ENCODE data around the gene NPBWR2.

The NPBWR2 gene, protein sequence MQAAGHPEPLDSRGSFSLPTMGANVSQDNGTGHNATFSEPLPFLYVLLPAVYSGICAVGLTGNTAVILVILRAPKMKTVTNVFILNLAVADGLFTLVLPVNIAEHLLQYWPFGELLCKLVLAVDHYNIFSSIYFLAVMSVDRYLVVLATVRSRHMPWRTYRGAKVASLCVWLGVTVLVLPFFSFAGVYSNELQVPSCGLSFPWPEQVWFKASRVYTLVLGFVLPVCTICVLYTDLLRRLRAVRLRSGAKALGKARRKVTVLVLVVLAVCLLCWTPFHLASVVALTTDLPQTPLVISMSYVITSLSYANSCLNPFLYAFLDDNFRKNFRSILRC

DNA sequence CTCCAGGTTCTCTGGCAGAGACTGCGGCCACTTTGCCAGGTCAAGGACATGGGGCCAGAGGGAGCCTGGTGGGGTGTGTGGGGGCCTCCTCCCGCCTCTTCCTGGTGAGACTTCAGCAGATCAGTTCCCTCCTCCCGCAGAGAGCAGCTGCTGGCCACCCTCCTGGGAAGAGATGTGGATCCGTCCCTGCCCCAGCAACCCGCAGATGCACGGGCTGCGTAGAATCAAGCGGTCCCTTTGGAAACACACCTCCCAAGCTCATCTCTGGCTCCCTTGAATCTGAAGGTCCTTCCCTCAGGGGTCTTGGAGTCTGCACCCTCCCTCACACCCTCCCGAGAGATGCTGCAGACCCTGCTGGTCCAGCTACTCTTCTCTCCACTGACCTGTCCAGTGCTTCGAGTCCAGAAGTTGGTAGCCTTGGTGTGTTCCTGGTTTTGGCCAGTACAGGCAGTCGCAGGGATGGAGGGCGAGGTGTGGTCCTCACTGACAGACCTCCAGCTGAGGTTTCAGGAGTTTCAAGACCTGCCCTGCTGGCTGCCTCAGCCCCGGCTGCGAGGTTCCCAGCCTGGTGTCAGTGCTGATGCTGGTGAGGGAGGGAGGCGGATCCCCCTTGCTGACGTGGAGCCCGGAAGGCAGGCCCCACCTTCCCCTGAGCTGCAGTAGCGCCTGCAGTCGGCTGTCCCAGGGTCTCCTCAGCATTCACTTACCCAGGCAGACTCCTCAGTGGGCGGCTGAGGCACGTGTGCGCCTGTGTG is at the start of gene NPBWR2:
Gene NPBWR2, minus strand, starts transcription at position 585 of the 755 bp plus-strand sequence. CDS start 734 bp downstream, outside the sequence.
- in situ Hi-C loops (cut with MboI; ENCODE audit: low sequenced_read_pairs), result no loop called here

GRCh38 chr20:64156136-64156885 is 48.9 kb upstream of the NPBWR2 start:
- in situ Hi-C loops (cut with MboI; ENCODE audit: low sequenced_read_pairs), result no loop called here

GRCh38 chr20:64155258-64156135 is 48.1 kb upstream of the NPBWR2 start:
- in situ Hi-C loops (cut with MboI; ENCODE audit: low sequenced_read_pairs), result no loop called here

GRCh38 chr20:64154590-64155257 is 47.4 kb upstream of the NPBWR2 start:
- in situ Hi-C loops (cut with MboI; ENCODE audit: low sequenced_read_pairs), result no loop called here

DNA sequence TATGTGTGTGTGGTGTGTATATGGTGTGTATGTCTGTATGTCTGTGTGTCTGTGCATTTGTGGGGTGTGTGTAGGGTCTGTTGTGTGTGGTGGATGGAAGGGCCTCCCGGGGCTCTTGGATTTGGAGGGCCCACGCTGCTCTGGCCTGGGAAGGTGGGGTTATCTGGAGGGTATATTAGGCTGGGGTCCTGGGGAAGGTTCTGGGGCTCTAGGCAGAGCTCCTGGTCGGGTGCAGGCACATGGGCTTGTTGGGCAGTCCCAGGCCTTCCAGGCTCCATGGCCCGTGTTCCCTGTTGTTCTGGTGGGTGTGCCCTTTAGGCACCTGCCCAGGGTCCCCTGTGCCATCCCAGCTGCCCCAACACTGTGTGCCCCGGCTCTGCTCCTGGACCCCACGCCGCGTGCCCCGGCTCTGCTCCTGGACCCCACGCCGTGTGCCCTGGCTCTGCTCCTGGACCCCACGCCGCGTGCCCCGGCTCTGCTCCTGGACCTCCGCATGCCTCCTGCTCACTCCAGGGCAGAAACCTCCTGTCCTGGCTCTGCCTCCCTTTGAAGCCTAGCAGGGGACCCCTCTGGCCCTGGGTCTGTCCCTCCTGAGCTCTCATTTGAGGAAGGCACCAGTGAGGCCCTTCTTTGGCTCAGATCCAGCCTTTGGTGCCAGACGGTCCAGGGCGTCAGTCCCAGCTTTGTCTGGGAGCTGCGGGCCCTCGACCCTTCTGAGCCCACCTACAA is 46.7 kb upstream of the NPBWR2 start:
- in situ Hi-C loops (cut with MboI; ENCODE audit: low sequenced_read_pairs), result no loop called here

GRCh38 chr20:64153410-64153809 is 46.0 kb upstream of the NPBWR2 start:
- in situ Hi-C loops (cut with MboI; ENCODE audit: low sequenced_read_pairs), result no loop called here

DNA sequence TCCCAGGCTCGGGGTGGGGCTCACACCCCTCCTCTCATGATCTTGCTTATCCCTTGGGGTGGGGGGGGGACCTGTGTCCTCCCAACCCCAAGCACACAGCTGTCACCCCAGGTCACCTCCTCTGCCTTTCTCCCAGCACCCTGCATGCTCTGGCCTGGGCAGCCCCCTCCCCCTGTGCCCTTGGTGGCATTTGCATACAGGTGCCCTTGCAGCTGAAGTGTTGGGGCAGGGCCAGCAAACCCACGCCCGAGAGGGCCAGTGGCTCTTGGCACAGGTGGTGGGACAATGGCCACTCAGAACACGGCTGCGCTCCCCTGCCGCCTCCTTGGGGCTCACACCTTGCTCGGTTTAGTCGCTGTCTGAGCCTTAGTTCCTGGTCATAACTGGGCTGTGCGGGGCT is 45.5 kb upstream of the NPBWR2 start:
- in situ Hi-C loops (cut with MboI; ENCODE audit: low sequenced_read_pairs), result no loop called here

DNA sequence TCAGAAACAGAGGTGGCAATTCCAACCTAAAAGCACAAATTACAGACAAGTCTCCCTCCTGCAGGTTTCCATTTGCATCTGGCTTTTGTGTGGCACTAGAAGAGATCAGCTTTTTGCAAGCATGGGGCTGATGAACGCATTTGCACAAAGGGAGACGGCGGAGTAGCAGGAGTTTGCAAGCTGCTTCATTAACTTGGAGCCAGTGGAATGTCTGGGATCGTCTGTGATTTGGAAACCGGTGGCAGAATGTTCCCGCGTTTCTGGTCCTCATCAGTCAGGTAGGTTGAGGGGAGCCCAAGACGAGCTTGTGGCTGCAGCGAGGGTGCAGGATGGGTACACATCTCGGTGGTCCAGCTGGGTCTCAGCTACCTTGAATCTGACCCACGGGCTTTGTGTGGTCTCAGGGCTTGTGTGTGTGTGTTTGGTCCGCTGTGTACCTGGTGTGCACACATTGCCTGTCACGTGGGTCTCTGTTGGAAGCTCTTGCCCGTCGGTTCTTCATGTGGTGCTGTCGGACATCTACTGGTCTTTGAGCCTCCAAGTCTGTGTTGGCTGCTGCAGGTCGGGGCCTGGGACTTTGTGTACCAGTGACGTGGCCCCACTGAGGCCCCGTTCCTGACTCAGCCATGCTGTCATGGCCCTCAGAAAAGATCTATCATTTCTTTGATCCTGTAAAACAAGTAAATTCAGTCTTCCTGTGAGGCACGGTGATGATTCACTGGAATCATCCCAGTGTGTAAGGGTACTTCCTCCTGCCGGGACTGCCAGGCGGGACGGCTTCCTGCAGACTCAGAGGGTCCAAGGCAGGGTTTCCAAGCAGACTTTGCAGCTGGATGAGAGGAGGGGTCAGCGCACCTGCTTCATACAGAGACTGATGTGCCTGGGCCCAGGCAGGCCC is 44.5 kb upstream of the NPBWR2 start:
- in situ Hi-C loops (cut with MboI; ENCODE audit: low sequenced_read_pairs), result no loop called here

DNA sequence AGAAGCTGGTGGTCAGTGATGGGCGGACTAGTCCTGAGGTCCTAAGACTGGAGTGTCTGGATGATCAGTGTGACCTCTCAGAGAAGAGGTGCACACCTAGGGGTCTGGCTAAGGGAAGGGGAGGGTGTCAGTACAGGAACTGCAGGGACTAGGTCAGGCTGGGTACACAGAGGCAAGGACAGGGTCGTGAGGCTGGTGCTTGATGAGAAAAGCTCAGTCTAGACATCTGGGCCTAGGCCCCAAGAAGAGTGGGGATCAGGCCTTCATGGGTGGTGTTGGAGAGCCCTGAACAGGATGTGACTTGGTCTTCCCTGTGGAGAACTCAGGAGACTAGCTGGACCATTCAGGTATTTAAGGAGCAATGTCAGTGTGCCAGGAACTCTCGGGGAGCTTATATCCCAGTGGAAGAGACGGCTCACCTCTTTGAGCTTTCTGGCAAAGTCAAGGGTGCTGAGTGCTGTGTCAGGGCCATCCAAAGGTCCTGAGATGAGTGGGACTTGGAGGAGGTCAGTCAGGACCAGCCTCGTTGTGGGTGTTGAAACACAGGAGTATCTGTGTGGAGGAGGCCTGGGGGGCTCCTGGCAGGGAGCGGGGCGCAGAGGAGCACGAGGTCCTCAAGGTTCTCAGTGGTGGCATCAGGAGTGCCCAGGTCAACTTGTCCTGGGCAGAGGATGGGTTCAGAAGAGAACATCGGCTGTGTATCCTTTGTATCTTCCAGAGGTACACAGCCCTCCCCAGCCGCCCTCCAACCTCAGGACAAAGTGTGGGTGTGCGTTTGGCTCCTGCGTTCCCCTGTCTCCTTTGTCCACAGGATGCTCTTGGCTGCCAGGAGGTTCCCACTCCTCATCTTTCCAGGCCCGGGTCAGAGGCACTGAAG is 43.6 kb upstream of the NPBWR2 start:
- in situ Hi-C loops (cut with MboI; ENCODE audit: low sequenced_read_pairs), result no loop called here

DNA sequence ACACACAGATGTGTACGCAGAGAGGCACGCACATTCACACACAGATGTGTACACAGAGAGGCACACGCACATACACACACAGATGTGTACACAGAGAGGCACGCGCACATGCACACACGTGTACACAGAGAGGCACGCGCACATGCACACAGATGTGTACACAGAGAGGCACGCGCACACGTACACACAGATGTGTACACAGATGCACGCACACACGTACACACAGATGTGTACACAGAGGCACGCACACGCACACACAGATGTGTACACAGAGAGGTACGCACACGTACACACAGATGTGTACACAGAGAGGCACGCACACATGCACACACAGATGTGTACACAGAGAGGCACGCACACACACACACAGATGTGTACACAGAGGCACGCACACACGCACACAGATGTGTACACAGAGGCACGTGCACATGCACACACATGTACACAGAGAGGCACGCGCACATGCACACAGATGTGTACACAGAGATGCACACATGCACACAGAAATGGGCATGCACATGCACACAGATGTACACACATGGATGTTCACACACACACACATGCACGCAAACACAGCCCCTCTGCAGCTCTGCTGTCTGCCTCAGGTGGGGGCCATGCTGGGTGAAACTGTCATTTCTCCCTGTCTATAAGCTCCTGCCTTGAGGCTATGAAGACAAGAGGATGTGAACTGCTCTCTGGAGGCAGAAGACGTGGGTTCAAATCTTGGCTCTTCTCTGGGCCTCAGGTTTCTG is 42.6 kb upstream of the NPBWR2 start:
- in situ Hi-C loops (cut with MboI; ENCODE audit: low sequenced_read_pairs), result no loop called here

DNA sequence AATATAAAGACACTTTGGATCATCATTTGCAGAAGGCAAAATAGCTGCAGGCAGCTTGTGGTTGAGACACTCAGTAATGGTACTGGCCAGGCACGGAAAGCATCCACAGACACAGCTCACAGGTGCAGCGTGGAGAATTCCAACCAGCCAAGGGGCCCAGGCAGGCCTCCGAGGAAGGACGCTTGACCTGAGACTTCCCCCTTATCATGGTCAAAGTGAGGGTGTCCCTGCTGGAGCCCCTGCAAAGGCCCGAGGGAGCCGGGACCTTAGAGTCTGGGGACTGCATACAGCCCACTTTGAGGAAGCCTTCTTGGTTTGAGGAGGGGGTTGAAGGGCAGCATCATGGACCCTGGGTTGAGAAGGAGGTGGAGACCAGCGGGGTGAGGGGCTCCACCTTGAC is 41.8 kb upstream of the NPBWR2 start:
- in situ Hi-C loops (cut with MboI; ENCODE audit: low sequenced_read_pairs), result no loop called here

DNA sequence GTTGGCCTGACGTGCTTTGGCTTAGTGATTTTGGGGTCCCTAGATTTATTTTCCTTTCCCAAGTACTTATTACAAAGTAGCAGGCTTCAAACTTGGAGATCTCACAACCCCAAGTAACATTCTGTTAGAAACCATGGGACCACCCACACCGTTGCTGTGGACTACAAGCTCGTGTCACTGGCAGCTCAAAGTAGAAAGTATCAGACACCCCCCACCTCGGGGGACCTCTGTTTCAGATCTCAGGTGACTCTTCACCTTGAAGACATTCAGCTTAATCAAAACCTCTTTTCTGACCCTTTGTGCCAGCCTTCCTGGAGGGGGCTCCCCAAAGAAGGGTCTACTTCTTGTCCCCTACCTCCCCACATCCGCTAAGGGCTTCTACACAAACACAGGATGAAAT is 41.2 kb upstream of the NPBWR2 start:
- in situ Hi-C loops (cut with MboI; ENCODE audit: low sequenced_read_pairs), result no loop called here

DNA sequence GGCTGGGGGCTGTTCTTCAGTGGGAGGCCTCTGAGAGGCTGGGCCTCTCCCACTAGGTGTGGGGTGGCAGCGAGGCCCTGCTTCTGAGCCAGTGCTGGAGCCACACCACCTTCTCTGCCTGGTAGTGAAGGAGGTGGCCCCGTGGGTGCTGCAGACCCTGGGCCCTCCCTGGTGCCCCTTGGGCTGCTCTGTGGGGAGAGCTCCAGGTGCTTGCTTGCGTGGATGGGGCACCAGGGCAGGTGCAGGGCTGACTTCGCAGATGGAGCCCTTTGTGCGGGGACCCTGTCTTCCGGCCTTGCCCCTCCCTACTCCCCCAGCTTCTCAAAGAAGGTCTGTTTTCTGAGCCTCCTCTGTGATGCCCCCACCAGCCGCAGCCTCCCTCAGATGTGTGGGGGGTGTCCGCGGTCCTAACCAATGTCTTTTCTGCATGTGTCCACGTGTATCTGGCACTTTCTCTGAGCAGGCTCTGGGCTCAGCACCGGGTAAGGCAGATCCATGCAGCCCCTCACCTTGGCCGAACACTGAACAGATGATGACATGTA is 39.6 kb upstream of the NPBWR2 start:
- in situ Hi-C loops (cut with MboI; ENCODE audit: low sequenced_read_pairs), result no loop called here

DNA sequence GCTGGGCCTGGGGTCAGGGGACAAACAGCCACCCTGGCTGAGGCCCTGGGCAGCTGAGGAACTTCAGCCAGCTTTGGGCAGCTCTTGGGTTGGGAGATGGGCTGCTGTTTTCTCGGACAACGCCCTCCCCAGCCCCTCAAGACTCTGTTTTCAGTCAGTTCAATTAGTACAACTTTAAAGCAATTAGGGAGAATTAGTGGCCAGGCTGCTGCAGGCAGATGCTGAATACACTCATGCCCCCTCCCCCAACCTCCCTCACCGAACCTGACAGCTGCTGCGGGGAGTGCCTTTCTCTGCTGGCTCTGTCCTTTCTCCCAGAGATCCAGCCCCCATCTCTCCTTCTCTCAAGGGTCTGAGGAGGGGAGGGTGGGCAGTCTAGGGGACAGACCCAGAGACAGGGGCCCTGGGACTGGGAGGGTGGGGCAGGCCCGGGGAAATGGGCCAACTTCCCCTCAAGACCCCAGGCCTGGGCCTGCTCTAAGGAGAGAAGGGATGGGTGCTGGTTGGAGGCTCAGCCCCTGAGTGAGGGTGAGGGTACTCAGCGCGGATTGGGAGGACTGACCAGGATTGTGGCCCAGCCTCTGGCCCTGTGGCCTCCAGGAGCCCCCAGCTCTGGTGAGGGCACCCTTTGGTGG is 39.1 kb upstream of the NPBWR2 start:
- in situ Hi-C loops (cut with MboI; ENCODE audit: low sequenced_read_pairs), result no loop called here

GRCh38 chr20:64145458-64146300 is 38.3 kb upstream of the NPBWR2 start:
- in situ Hi-C loops (cut with MboI; ENCODE audit: low sequenced_read_pairs), result no loop called here
